ENCODE data around the gene ZNF396.

DNA sequence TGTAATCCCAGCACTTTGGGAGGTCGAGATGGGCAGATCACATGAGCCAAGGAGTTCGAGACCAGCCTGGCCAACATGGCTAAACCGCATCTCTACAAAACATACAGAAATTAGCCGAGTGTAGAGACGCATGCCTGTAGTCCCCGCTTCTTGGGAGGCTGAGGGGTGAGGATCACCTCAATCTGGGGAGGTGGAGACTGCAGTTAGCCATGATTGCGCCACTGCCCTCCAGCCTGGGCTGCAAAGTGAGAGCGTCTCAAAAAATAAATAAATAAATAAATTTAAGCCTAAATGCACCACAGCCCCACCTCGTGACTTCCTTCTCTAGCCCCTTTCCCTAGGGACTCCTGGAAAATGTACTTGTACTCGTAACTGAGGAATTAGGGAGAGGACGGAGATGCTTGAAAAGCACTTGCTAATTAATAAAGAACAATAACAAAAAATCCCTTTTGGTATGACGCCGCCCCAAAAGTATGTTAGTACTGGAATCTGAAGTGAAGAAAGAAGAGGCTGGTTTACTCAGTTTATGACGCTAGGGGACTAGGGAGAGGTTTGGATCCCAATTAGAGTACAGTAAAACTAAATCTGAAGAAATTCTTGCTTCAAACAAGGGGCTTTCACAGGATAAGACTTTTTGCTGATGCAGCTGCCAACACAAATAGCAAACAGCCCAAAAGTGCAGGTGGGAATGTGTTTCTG lies 887 bp upstream of the ZNF396 start:
- TF ChIP-seq, protein P1, sequence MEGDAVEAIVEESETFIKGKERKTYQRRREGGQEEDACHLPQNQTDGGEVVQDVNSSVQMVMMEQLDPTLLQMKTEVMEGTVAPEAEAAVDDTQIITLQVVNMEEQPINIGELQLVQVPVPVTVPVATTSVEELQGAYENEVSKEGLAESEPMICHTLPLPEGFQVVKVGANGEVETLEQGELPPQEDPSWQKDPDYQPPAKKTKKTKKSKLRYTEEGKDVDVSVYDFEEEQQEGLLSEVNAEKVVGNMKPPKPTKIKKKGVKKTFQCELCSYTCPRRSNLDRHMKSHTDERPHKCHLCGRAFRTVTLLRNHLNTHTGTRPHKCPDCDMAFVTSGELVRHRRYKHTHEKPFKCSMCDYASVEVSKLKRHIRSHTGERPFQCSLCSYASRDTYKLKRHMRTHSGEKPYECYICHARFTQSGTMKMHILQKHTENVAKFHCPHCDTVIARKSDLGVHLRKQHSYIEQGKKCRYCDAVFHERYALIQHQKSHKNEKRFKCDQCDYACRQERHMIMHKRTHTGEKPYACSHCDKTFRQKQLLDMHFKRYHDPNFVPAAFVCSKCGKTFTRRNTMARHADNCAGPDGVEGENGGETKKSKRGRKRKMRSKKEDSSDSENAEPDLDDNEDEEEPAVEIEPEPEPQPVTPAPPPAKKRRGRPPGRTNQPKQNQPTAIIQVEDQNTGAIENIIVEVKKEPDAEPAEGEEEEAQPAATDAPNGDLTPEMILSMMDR (IDR thresholded peaks at IDR 0.05; ENCODE audit: low read depth, low read length), result no peak
- TF ChIP-seq EZH2phosphoT487 (IDR thresholded peaks at IDR 0.05; ENCODE audit: low read depth), result no peak

All from OCI-LY3 (cell line).